Natural killer cell treated with Interleukin-12 subunit alpha and Interleukin-12 subunit beta and Interleukin-15 and Interleukin-18, amount 100 ng/mL, for 72 hours (primary cell): ENCODE measurements around the gene NDRG3. TPM values are rescaled to one million over a fixed set of nuclear protein-coding genes. Genes with fewer than 3 reads are reported as not detected.

Source experiments
- ATAC-seq, 2 donors: fragments of 150-1000 bp; cut with Tn5 transposase in 1 of 2; sonication (Bioruptor Pico), chemical (Tn5 transposase) in 1 of 2; 2 replicates each; pipeline ENCODE4 v1.10.0; 2021
- DNase-seq: peaks from one replicate; pipeline ENCODE4 v3.0.0; 2022; ENCODE audit warnings: low spot score
- H3K27ac Mint-ChIP-seq, 2 donors: 1 replicate in 1 of 2; 2 replicates in 1 of 2; pipeline ENCODE4 v1.8.0; 2022; ENCODE audit warnings: mixed read lengths in 2 of 2, mild to moderate bottlenecking in 1 of 2, moderate library complexity in 1 of 2
- H3K27me3 Mint-ChIP-seq, 2 donors: 1 replicate in 1 of 2; 2 replicates in 1 of 2; pipeline ENCODE4 v1.8.0; 2022; ENCODE audit warnings: mixed read lengths in 2 of 2
- H3K36me3 Mint-ChIP-seq: one replicate; pipeline ENCODE4 v1.8.0; 2022; ENCODE audit warnings: mixed read lengths
- H3K4me1 Mint-ChIP-seq, 2 donors: 1 replicate in 1 of 2; 2 replicates in 1 of 2; pipeline ENCODE4 v1.8.0; 2022; ENCODE audit warnings: low read depth in 2 of 2, mixed read lengths in 2 of 2, mild to moderate bottlenecking in 1 of 2
- H3K4me3 Mint-ChIP-seq: one replicate; pipeline ENCODE4 v1.8.0; 2022; ENCODE audit warnings: mixed read lengths
- H3K9me3 Mint-ChIP-seq: 2 replicates; pipeline ENCODE4 v1.8.0; 2022; ENCODE audit warnings: mixed read lengths
- total RNA-seq, 2 donors: library from RNA; stranded (reverse); gene quantifications; one replicate each; pipeline ENCODE4 v1.2.3, GENCODE V29; 2022

NDRG3 gene
- total RNA-seq, 2 donors from 2014 or later = 19.0 to 20.6 TPM

GRCh38 chr20:36744764-36745191, 1.1 kb downstream of the NDRG3 start:
- H3K27me3 Mint-ChIP-seq = no peaks in the 10 kb centered on the region
- DNase-seq (no peak), ATAC-seq (no peak)
- no peaks in the 10 kb centered on the region for H3K9me3 Mint-ChIP-seq
- H3K36me3 Mint-ChIP-seq = no peaks in the 10 kb centered on the region
- peak overlapping the region; percentile 73 to 81 for H3K27ac Mint-ChIP-seq
- peak overlapping the region; percentile 88 for H3K4me3 Mint-ChIP-seq
- H3K4me1 Mint-ChIP-seq = peaks cover 19 to 20% of the 10 kb centered on the region in 2 donors

- Mint-ChIP-seq H3K4me1 (peaks cover 19 to 20% of the 10 kb centered on the region in 2 donors), H3K9me3 (no peaks in the 10 kb centered on the region), H3K4me3 (peak overlapping the region; percentile 88), H3K27me3 (no peaks in the 10 kb centered on the region), H3K27ac (no peak overlapping the region), H3K36me3 (no peaks in the 10 kb centered on the region)
- no peak for DNase-seq
- ATAC-seq = no peak
Observed at GRCh38 chr20:36744243-36744642, 1.6 kb downstream of the NDRG3 start.

- H3K4me3 Mint-ChIP-seq = no peak overlapping the region
- peaks cover 19 to 20% of the 10 kb centered on the region in 2 donors for H3K4me1 Mint-ChIP-seq
- DNase-seq (no peak), ATAC-seq (no peak)
- no peak overlapping the region for H3K27ac Mint-ChIP-seq
- H3K9me3 Mint-ChIP-seq = no peaks in the 10 kb centered on the region
- H3K27me3 Mint-ChIP-seq = no peaks in the 10 kb centered on the region
- no peaks in the 10 kb centered on the region for H3K36me3 Mint-ChIP-seq
Observed at GRCh38 chr20:36742558-36742957, 3.3 kb downstream of the NDRG3 start.

- no peak for DNase-seq
- Mint-ChIP-seq H3K36me3 (no peaks in the 10 kb centered on the region), H3K4me3 (no peak overlapping the region), H3K27me3 (no peaks in the 10 kb centered on the region), H3K27ac (no peak overlapping the region), H3K9me3 (no peaks in the 10 kb centered on the region), H3K4me1 (peaks cover 12 to 14% of the 10 kb centered on the region in 2 donors)
- no peak for ATAC-seq
Observed at GRCh38 chr20:36741072-36741471, 4.8 kb downstream of the NDRG3 start.

GRCh38 chr20:36737183-36737499, 8.7 kb downstream of the NDRG3 start:
- DNase-seq (no peak), ATAC-seq (no peak)
- Mint-ChIP-seq H3K4me3 (no peak overlapping the region), H3K9me3 (no peaks in the 10 kb centered on the region), H3K27me3 (no peaks in the 10 kb centered on the region), H3K36me3 (no peaks in the 10 kb centered on the region), H3K4me1 (peaks cover 8 to 18% of the 10 kb centered on the region in 2 donors), H3K27ac (no peak overlapping the region)

- peaks cover 8 to 18% of the 10 kb centered on the region in 2 donors for H3K4me1 Mint-ChIP-seq
- no peak overlapping the region for H3K4me3 Mint-ChIP-seq
- no peak for ATAC-seq
- H3K9me3 Mint-ChIP-seq = no peaks in the 10 kb centered on the region
- no peaks in the 10 kb centered on the region for H3K36me3 Mint-ChIP-seq
- no peaks in the 10 kb centered on the region for H3K27me3 Mint-ChIP-seq
- H3K27ac Mint-ChIP-seq = no peak overlapping the region
- DNase-seq = no peak
Observed at GRCh38 chr20:36736451-36737182, 9.3 kb downstream of the NDRG3 start.

- Mint-ChIP-seq H3K9me3 (no peaks in the 10 kb centered on the region), H3K36me3 (no peaks in the 10 kb centered on the region), H3K27me3 (no peaks in the 10 kb centered on the region), H3K27ac (peak overlapping the region in 1 of 2 donors; percentile 86), H3K4me1 (peaks cover 16 to 18% of the 10 kb centered on the region in 2 donors), H3K4me3 (no peak overlapping the region)
- ATAC-seq (no peak), DNase-seq (no peak)
Observed at GRCh38 chr20:36732456-36732855, 13.4 kb downstream of the NDRG3 start.

- Mint-ChIP-seq H3K9me3 (no peaks in the 10 kb centered on the region), H3K36me3 (no peaks in the 10 kb centered on the region), H3K27me3 (no peaks in the 10 kb centered on the region), H3K4me3 (no peak overlapping the region), H3K27ac (no peak overlapping the region), H3K4me1 (peaks cover 9 to 12% of the 10 kb centered on the region in 2 donors)
- DNase-seq (no peak), ATAC-seq (peak; percentile 52 to 86)
Observed at GRCh38 chr20:36728986-36729385, 16.9 kb downstream of the NDRG3 start.

- Mint-ChIP-seq H3K4me1 (peaks cover 0 to 10% of the 10 kb centered on the region in 2 donors), H3K27ac (no peak overlapping the region), H3K36me3 (no peaks in the 10 kb centered on the region), H3K9me3 (no peaks in the 10 kb centered on the region), H3K4me3 (no peak overlapping the region), H3K27me3 (no peaks in the 10 kb centered on the region)
- no peak for ATAC-seq
- DNase-seq = no peak
Observed at GRCh38 chr20:36726168-36726567, 19.7 kb downstream of the NDRG3 start.

- H3K4me3 Mint-ChIP-seq = no peak overlapping the region
- DNase-seq (no peak), ATAC-seq (peak; percentile 20 to 48)
- H3K27me3 Mint-ChIP-seq = no peaks in the 10 kb centered on the region
- no peaks in the 10 kb centered on the region for H3K9me3 Mint-ChIP-seq
- H3K4me1 Mint-ChIP-seq = peaks cover 0 to 3% of the 10 kb centered on the region in 2 donors
- no peaks in the 10 kb centered on the region for H3K36me3 Mint-ChIP-seq
- H3K27ac Mint-ChIP-seq = peak overlapping the region in 1 of 2 donors; percentile 39
Observed at GRCh38 chr20:36720510-36720909, 25.4 kb downstream of the NDRG3 start.

- no peak for ATAC-seq
- Mint-ChIP-seq H3K27me3 (no peaks in the 10 kb centered on the region), H3K27ac (no peak overlapping the region), H3K9me3 (no peaks in the 10 kb centered on the region), H3K4me3 (no peak overlapping the region), H3K36me3 (no peaks in the 10 kb centered on the region), H3K4me1 (no peaks in the 10 kb centered on the region)
- no peak for DNase-seq
Observed at GRCh38 chr20:36717657-36718056, 28.2 kb downstream of the NDRG3 start.

- H3K4me1 Mint-ChIP-seq = no peaks in the 10 kb centered on the region
- no peak for DNase-seq
- no peak overlapping the region for H3K27ac Mint-ChIP-seq
- ATAC-seq = no peak
- no peak overlapping the region for H3K4me3 Mint-ChIP-seq
- no peaks in the 10 kb centered on the region for H3K9me3 Mint-ChIP-seq
- H3K27me3 Mint-ChIP-seq = no peaks in the 10 kb centered on the region
- H3K36me3 Mint-ChIP-seq = no peaks in the 10 kb centered on the region
Observed at GRCh38 chr20:36717021-36717420, 28.9 kb downstream of the NDRG3 start.

- Mint-ChIP-seq H3K27me3 (no peaks in the 10 kb centered on the region), H3K27ac (no peak overlapping the region), H3K36me3 (no peaks in the 10 kb centered on the region), H3K4me1 (no peaks in the 10 kb centered on the region), H3K9me3 (no peaks in the 10 kb centered on the region), H3K4me3 (no peak overlapping the region)
- DNase-seq (no peak), ATAC-seq (no peak)
Observed at GRCh38 chr20:36712775-36713174, 33.1 kb downstream of the NDRG3 start.

GRCh38 chr20:36709126-36709525, 36.8 kb downstream of the NDRG3 start:
- DNase-seq (no peak), ATAC-seq (no peak)
- no peak overlapping the region for H3K4me3 Mint-ChIP-seq
- H3K27ac Mint-ChIP-seq = no peak overlapping the region
- H3K27me3 Mint-ChIP-seq = no peaks in the 10 kb centered on the region
- no peaks in the 10 kb centered on the region for H3K9me3 Mint-ChIP-seq
- H3K4me1 Mint-ChIP-seq = peaks cover 0 to 3% of the 10 kb centered on the region in 2 donors
- peaks cover 5% of the 10 kb centered on the region for H3K36me3 Mint-ChIP-seq

GRCh38 chr20:36703530-36703929, 42.4 kb downstream of the NDRG3 start:
- H3K4me3 Mint-ChIP-seq = no peak overlapping the region
- no peak overlapping the region for H3K27ac Mint-ChIP-seq
- ATAC-seq = no peak
- peaks cover 5% of the 10 kb centered on the region for H3K36me3 Mint-ChIP-seq
- peaks cover 0 to 3% of the 10 kb centered on the region in 2 donors for H3K4me1 Mint-ChIP-seq
- H3K9me3 Mint-ChIP-seq = no peaks in the 10 kb centered on the region
- DNase-seq = no peak
- H3K27me3 Mint-ChIP-seq = no peaks in the 10 kb centered on the region
